T-helper 9 cell (primary cell): ENCODE measurements around the gene HMBS.
"Not testable (repeated sequence)": the region's sequence is repeated elsewhere in the genome, so short reads cannot be mapped to it uniquely, and the experiment has no call there.

Source experiments
- DNase-seq: peaks from one replicate; pipeline ENCODE4 v3.0.0-alpha.2; 2020

HMBS gene

DNA sequence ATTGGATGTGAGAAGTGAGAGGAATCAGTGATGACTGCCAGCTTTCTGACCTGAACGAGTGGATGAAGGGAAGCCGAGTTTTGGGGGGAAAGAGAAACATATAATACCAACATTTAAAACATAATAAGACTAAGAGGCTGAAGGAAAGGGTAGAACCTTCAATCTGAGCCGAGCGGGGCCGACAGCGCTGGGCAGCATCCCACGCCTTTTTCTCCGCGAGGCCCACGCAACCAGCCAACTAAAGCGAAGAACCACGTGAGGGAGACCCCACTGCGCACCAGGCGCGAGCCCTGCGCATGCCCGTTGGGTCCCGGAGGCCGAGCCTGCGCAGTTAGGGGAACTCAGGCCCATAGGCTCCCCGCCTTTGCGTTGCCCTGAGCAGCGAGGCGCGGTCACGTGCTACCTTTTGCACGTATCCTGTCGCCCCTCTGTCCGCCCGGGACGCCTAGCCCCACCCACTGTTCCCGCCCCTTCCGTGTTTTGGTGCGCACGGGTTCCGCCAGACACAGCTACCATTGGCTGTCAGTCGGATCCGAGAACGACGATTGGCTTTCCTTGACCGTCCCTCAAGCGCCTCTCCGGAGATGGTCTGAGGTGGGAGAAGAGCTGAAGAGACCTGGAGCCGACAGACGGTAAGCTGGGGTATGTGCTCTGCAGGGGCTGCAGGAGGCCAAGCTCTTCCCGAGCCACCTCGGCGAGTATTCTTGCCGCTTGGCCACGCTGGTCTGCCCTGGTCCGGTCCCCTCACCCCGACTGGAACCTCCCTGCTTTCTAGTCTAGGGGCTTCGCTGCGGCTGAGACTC is 36.5 kb downstream of the HMBS start, which contains the start of gene HINFP:
TSS of gene HINFP (plus strand) at position 573 of the 803 bp plus-strand sequence. CDS start 5,365 bp downstream, outside the sequence.
- peak; percentile 99 for DNase-seq

DNA sequence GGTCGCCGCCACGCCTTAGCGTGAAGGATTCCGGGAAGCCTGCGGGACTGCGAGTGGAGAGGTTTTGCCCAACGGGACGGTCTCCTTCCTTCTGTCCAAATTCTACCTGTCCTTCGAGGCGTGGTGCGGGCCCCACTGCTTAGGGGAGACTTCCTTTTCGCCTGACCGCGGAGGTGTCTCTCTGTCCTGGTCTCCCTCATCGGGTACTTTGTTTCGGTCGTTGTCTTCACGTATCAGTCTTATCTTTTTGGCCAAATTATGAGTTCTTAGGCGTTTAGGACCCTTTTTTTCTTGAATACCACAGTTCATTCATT is 37.1 kb downstream of the HMBS start:
- DNase-seq = no peak

DNA sequence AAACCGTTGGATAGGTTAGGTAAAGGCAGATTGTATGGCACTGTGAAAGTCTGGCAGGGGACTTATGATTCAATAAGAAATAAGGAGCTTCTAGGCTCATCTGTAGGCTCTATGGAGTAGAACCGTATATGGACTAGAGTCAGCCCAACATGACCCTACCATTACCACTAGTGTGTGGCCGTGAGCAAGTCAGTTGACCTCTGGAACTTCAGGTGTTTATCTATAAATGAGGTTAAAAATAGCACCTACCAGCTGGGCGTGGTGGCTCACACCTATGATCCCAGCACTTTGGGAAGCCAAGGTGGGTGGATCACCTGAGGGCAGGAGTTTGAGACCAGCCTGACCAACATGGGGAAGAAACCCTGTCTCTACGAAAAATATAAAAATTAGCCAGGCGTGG is 41.1 kb downstream of the HMBS start:
- DNase-seq = no peak

DNA sequence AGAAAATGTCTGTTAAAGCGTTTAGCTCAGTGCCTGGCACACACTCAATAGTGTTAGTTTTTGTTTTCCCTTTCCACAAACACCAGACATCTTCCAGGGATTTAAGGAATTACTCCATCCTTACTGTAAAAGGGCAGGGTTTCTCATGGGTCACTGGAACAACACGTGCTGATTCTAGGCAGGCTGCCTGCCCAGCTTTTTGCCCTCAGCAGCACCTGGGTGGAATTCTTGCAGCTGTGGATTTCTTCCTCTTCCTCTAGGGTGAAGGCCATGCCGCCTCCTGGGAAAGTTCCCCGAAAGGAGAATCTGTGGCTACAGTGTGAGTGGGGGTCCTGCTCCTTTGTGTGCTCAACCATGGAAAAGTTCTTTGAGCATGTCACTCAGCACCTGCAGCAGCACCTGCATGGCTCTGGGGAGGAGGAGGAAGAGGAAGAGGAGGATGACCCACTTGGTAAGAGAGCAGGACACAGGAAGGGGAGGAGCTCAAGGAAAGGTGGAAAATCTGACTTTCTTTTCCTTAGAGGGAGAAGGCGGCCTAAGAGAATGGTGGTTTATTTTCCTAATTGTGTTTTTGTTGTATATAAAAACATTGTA is 42.1 kb downstream of the HMBS start:
- DNase-seq = no peak

DNA sequence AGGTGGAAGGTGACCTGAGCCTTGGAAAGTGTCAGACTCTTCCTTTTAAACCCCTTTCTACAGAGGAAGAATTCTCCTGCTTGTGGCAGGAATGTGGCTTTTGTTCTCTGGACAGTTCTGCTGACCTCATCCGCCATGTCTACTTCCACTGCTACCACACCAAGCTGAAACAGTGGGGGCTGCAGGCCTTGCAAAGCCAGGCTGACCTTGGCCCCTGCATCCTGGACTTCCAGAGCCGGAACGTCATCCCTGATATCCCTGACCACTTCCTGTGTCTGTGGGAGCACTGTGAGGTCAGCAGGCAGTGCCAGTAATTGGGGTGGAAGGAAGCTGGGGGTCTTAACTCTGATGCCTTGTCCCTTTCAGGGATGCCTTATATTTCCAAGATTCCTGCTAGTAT is 46.0 kb downstream of the HMBS start:
- DNase-seq = no peak

DNA sequence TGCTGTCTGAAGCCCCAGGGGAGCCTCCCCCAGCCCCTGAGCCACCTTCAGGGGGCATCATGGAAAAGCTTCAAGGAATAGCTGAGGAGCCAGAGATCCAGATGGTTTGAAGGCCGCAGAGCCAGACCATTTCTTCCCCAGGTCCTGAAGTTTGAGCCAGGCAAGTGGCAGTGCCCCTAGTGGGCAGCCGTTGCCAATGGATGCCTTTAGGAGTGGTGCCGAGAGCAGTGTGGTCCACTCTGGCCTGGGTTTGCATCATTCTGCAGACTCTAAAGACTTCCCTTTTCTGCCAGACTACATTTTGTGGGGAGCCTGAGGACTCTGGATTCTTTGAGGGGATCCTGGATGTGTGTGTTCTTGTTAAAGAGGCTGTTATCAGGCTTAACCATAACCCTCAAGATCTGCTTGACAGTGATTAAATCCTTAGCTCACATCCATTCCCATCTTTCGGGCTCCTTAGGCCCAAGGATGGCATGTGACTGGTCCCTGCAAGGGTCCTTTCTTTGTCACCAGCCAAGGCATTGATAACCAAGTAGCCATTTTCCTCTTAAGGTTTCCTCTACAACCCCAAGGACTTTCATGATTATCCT is 49.8 kb downstream of the HMBS start:
- DNase-seq = no peak

DNA sequence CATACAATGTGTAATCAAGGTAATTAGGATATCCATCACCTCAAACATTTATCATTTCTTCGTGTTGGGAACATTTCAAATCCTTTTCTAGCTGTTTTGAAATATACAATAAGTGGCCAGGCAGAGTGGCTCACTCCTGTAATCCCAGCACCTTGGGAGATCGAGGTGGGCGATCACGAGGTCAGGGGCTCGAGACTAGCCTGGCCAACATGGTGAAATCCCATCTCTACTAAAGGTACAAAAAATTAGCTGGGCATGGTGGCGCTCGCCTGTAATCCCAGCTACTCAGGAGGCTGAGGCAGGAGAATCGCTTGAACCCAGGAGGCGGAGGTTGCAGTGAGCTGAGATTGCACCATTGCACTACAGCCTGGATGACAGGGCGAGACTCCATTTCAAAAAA is 54.6 kb downstream of the HMBS start:
- DNase-seq = not testable (repeated sequence)
